MM.1S (cell line): ENCODE measurements around the gene ADARB2.

Experiments
- DNase-seq: peaks from one replicate; pipeline ENCODE4 v3.0.0-alpha.2; 2015
- H2AFZ ChIP-seq: fragments of 300-600 bp; sonication (generic); 2 replicates; pipeline ENCODE4 v1.6.0; 2016; ENCODE audit warnings: antibody characterized with exemption, low read length
- H3F3A ChIP-seq: fragments of 300-600 bp; sonication (generic); 2 replicates; pipeline ENCODE4 v1.6.1; 2016; ENCODE audit warnings: mild to moderate bottlenecking, antibody characterized with exemption, low read length, moderate library complexity, mixed read lengths; ENCODE audit not compliant: insufficient read depth
- H3K27ac ChIP-seq: fragments of 300-600 bp; sonication (generic); 2 replicates; pipeline ENCODE4 v1.5.1; 2016; ENCODE audit warnings: mild to moderate bottlenecking, low read length
- H3K27me3 ChIP-seq: fragments of 300-600 bp; sonication (generic); replicated peaks from 2 replicates; pipeline ENCODE4 v1.6.0; 2016; ENCODE audit warnings: low read length; ENCODE audit not compliant: insufficient read depth
- H3K36me3 ChIP-seq: fragments of 300-600 bp; sonication (generic); replicated peaks from 2 replicates; pipeline ENCODE4 v1.6.1; 2016; ENCODE audit warnings: mild to moderate bottlenecking, low read length, mixed read lengths; ENCODE audit not compliant: insufficient read depth
- H3K4me1 ChIP-seq: fragments of 300-600 bp; sonication (generic); 2 replicates; pipeline ENCODE4 v1.6.1; 2016; ENCODE audit warnings: low read length, mixed read lengths
- H3K4me2 ChIP-seq: fragments of 300-600 bp; sonication (generic); 2 replicates; pipeline ENCODE4 v1.6.0; 2016; ENCODE audit warnings: low read depth, low read length
- H3K4me3 ChIP-seq: fragments of 300-600 bp; sonication (generic); 2 replicates; pipeline ENCODE4 v1.5.1; 2016; ENCODE audit warnings: low read length, mixed read lengths
- H3K79me2 ChIP-seq: fragments of 300-600 bp; sonication (generic); 2 replicates; pipeline ENCODE4 v1.6.1; 2016; ENCODE audit warnings: mixed run types, low read length, mixed read lengths
- H3K9ac ChIP-seq: fragments of 300-600 bp; sonication (generic); 2 replicates; pipeline ENCODE4 v1.6.1; 2016; ENCODE audit warnings: low read length, mixed read lengths
- H3K9me2 ChIP-seq: fragments of 300-600 bp; sonication (generic); replicated peaks from 2 replicates; pipeline ENCODE4 v1.6.1; 2016; ENCODE audit warnings: mild to moderate bottlenecking, low read length, mixed read lengths; ENCODE audit not compliant: insufficient read depth
- H3K9me3 ChIP-seq: fragments of 300-600 bp; sonication (generic); replicated peaks from 2 replicates; pipeline ENCODE4 v1.6.1; 2016; ENCODE audit warnings: mild to moderate bottlenecking, low read length, mixed read lengths; ENCODE audit not compliant: insufficient read depth
- H4K20me1 ChIP-seq: fragments of 300-600 bp; sonication (generic); 2 replicates; pipeline ENCODE4 v1.6.1; 2016; ENCODE audit warnings: mild to moderate bottlenecking, low read length, moderate library complexity, mixed read lengths; ENCODE audit not compliant: insufficient read depth
- EZH2 ChIP-seq: fragments of 300-600 bp; sonication (generic); optimal IDR thresholded peaks from 2 replicates; pipeline ENCODE3; 2017; ENCODE audit warnings: low read depth, mild to moderate bottlenecking, antibody characterized with exemption, low read length, mixed read lengths
- EZH2phosphoT487 ChIP-seq: fragments of 300-600 bp; sonication (generic); IDR thresholded peaks from 2 replicates; pipeline ENCODE4 v1.6.1; 2018; ENCODE audit warnings: antibody characterized with exemption, low read length
- TF ChIP-seq, protein P1 (sequence below): fragments of 300-600 bp; sonication (generic); IDR thresholded peaks from 2 replicates; pipeline ENCODE4 v1.5.1; 2016; ENCODE audit warnings: antibody characterized with exemption, low read length, mixed read lengths

ADARB2 gene

DNA sequence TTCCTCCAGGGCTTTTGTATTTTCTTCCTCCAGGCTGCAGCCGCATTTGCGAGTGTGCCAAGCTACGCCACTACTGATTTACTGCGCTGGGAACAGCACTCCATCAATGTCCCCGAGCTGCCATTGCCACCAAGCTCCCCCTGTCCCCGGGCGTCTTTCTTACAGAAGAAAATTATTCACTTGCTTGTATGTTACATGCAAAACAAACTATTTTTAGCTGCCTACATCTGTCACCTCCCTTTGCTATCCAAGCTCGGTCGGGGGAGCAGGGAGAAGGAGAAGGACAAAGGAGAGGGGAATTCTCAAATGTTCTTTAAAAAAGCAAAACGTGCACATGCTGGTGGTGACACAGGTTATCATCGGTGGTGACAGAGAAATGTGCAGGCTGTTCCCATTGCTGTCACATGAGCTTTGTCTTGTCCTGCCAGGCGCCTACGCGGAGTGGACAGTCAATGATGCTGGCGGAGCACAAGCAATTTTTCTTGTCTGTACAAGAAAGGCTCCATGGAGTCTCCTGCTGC, 93.1 kb downstream of the ADARB2 start:
- Histone ChIP-seq H3K4me3 (no peak overlapping the region), H2AFZ (no peak overlapping the region), H3K9me2 (no peaks in the 10 kb centered on the region), H3K9ac (no peak overlapping the region), H3F3A (no peaks in the 10 kb centered on the region), H3K9me3 (no peaks in the 10 kb centered on the region), H3K4me2 (no peak overlapping the region), H3K27ac (no peak overlapping the region), H3K4me1 (no peaks in the 10 kb centered on the region), H3K27me3 (no peaks in the 10 kb centered on the region), H3K36me3 (no peaks in the 10 kb centered on the region), H3K79me2 (no peaks in the 10 kb centered on the region), H4K20me1 (no peaks in the 10 kb centered on the region)
- no peak for TF ChIP-seq EZH2
- TF ChIP-seq EZH2phosphoT487, result no peak
- TF ChIP-seq, protein P1, sequence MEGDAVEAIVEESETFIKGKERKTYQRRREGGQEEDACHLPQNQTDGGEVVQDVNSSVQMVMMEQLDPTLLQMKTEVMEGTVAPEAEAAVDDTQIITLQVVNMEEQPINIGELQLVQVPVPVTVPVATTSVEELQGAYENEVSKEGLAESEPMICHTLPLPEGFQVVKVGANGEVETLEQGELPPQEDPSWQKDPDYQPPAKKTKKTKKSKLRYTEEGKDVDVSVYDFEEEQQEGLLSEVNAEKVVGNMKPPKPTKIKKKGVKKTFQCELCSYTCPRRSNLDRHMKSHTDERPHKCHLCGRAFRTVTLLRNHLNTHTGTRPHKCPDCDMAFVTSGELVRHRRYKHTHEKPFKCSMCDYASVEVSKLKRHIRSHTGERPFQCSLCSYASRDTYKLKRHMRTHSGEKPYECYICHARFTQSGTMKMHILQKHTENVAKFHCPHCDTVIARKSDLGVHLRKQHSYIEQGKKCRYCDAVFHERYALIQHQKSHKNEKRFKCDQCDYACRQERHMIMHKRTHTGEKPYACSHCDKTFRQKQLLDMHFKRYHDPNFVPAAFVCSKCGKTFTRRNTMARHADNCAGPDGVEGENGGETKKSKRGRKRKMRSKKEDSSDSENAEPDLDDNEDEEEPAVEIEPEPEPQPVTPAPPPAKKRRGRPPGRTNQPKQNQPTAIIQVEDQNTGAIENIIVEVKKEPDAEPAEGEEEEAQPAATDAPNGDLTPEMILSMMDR, result no peak
- no peak for DNase-seq

DNA sequence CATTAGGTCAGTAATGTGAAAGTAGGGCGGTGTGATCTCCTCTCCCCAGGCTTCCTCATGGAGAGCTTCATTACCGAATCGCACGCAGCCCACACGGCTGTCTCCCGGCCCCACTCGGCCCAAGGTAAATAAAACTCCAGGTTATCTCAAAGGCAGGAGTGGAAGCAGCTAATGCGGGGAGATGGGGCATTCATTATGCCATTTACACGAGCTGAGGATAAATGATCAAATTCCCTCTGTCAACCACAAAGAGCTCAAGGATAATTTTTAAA, 93.5 kb downstream of the ADARB2 start:
- H2AFZ ChIP-seq, result no peak overlapping the region
- H3K9ac ChIP-seq, result no peak overlapping the region
- DNase-seq, result no peak
- H3K9me3 ChIP-seq, result no peaks in the 10 kb centered on the region
- no peaks in the 10 kb centered on the region for H3K4me1 ChIP-seq
- H3K27me3 ChIP-seq, result no peaks in the 10 kb centered on the region
- H3K4me3 ChIP-seq, result no peak overlapping the region
- H3F3A ChIP-seq, result no peaks in the 10 kb centered on the region
- H3K9me2 ChIP-seq, result no peaks in the 10 kb centered on the region
- no peaks in the 10 kb centered on the region for H3K36me3 ChIP-seq
- H3K4me2 ChIP-seq, result no peak overlapping the region
- no peaks in the 10 kb centered on the region for H3K79me2 ChIP-seq
- TF ChIP-seq EZH2, result no peak
- TF ChIP-seq, protein P1, result no peak
- no peak for TF ChIP-seq EZH2phosphoT487
- H4K20me1 ChIP-seq, result no peaks in the 10 kb centered on the region
- H3K27ac ChIP-seq, result no peak overlapping the region

DNA sequence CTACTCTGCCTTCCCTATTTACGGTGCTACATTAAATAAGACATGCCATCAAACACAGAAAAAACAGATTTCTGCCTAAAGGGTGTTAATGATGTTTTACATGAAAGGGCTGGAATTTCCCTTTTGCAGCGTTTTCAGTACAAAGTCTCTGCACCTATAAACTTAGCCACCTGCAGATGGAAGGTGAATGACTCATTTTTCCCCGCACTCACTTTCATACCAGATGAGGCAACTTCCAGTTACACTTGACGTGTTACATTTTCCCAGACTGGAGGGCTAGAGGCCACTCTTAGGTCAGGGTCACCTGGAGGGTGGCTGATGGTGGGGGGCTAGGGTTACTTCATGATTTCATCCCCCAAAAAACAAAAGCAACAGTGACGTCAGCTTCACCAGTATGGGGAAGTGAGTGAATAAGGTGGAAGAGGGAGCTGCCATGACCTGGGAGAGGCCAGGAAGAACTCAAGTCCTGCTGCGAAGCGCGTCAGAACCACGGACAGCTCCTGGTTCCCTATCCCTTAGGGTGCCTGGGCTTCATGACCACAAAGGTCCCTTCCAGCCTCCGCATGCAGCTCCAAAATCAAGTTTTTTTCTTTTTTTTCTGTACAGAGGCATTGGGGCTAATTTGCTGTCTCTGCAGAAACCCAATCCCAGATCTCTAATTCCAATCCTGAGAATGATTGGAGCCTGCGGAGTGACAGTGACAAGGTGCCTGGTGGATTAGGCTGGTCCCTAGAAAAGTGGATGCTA, 94.0 kb downstream of the ADARB2 start:
- no peaks in the 10 kb centered on the region for H3K27me3 ChIP-seq
- H3K36me3 ChIP-seq, result no peaks in the 10 kb centered on the region
- H3K4me1 ChIP-seq, result no peaks in the 10 kb centered on the region
- no peaks in the 10 kb centered on the region for H3F3A ChIP-seq
- no peaks in the 10 kb centered on the region for H3K9me2 ChIP-seq
- H3K27ac ChIP-seq, result no peak overlapping the region
- no peaks in the 10 kb centered on the region for H3K79me2 ChIP-seq
- TF ChIP-seq, protein P1, result no peak
- no peak for TF ChIP-seq EZH2phosphoT487
- no peak for TF ChIP-seq EZH2
- no peak overlapping the region for H3K4me3 ChIP-seq
- H2AFZ ChIP-seq, result no peak overlapping the region
- no peaks in the 10 kb centered on the region for H3K9me3 ChIP-seq
- no peak overlapping the region for H3K4me2 ChIP-seq
- H3K9ac ChIP-seq, result no peak overlapping the region
- peak; percentile 12 for DNase-seq
- H4K20me1 ChIP-seq, result no peaks in the 10 kb centered on the region
